Pericardium fibroblast (primary cell): ENCODE data around the gene GBP3. TPM values are rescaled to one million over a fixed set of nuclear protein-coding genes. Genes with fewer than 3 reads are reported as not detected.

Source experiments
- total RNA-seq: library from RNA; depleted of rRNA; stranded (reverse); fragments of >200 nt; gene quantifications from 2 replicates; pipeline ENCODE4 v1.2.3, GENCODE V29; 2015

The GBP3 gene, protein sequence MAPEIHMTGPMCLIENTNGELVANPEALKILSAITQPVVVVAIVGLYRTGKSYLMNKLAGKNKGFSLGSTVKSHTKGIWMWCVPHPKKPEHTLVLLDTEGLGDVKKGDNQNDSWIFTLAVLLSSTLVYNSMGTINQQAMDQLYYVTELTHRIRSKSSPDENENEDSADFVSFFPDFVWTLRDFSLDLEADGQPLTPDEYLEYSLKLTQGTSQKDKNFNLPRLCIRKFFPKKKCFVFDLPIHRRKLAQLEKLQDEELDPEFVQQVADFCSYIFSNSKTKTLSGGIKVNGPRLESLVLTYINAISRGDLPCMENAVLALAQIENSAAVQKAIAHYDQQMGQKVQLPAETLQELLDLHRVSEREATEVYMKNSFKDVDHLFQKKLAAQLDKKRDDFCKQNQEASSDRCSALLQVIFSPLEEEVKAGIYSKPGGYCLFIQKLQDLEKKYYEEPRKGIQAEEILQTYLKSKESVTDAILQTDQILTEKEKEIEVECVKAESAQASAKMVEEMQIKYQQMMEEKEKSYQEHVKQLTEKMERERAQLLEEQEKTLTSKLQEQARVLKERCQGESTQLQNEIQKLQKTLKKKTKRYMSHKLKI
- 18.3 and 22.6 TPM in 2 replicates for total RNA-seq

DNA sequence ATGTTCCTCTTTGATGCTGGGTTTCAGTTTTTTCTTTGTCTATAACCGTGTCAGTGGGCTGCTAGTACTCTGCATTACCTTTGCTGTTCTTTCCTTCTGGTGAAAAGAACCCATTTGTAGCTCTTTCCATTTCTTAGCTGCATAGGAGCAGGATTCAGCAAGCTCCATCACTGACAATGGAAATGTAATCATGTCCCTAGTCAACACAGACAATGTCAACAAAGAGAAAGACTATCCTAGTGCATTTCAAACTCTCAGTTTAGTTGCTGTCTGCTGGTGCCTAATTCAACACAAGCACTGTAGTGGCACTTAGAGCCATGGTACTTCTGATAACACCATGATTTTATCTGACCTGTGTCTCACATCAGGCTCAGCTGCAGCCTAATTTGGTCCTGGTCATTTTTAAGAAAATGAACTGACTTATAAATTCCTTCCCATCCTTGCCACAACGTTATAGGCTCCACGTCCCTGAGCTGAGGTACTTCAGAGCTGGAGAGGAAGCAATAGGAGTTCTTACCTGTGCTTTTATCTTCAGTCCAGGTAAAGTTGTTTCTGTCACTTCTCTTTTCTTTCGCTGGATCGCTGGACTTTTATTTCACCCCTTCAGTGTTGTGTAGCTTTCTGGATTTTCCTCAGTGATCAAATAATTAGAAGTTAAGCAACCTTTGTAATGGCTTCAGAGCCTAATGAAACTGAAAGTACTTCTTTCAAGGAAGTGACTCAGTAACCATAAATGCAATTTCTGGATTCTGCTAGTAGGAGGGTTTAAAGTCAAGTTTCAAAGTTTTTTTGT is at the start of gene GBP3:
TSS of gene GBP3 (minus strand) at position 700 of the 793 bp plus-strand sequence. CDS start 2,145 bp downstream, outside the sequence.

DNA sequence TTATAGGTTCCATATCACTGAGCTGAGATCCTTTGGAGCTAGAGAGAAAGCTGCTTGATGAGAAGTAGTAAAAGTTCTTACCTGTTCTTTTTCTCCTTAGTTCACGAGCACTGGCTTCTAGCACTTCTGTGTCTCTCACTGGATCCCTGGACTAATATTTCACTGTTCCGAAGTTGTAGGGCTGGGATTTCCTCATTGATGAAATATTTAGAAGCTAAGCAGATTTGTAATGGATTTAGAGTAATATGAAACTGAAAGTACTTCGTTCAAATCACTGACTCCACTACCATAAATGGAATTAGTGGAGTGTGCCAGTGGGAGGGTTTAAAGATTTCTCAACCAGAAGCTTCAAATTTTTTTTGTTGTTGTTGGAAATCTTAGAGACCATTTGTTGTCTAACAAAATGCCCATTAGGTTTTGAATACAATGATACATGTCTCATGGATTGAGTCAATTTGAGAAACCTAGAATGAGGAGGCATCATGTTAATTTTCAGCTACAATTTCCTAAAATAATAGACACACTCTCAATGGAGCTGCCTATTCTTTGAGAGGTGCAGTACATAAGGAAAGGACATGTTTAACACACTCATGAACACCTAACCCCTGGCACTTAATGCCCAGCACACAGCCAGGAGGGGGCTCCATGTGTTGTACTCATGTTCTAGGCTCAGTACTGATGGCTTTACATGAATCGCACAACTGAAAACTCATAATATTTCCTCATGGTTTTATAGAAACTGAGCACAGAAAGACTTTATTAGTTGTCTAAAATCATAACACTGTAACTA is 42.6 kb upstream of the GBP3 start, which contains the start of gene GBP1:
TSS of gene GBP1 (minus strand) at position 130 of the 790 bp plus-strand sequence. CDS start 1,974 bp downstream, outside the sequence.

Other genes starting within 250 kb of the GBP3 start
- 27.2 and 30.9 TPM in 2 replicates for gene GTF2B, start 131.3 kb downstream of the GBP3 start, total RNA-seq
- 25.1 and 44.9 TPM in 2 replicates for gene KYAT3, start 30.2 kb downstream of the GBP3 start, total RNA-seq
- 6.7 and 11.3 TPM in 2 replicates for gene RBMXL1, start 30.2 kb downstream of the GBP3 start, total RNA-seq
- 11.7 and 32.1 TPM in 2 replicates for gene GBP1, start 42.3 kb upstream of the GBP3 start, total RNA-seq
- 2.1 and 9.4 TPM in 2 replicates for gene GBP2, start 103.2 kb upstream of the GBP3 start, total RNA-seq
- gene GBP7, start 153.1 kb upstream of the GBP3 start, total RNA-seq: not detected in 2 replicates
- 0.17 and 0.70 TPM in 2 replicates for gene GBP4, start 176.1 kb upstream of the GBP3 start, total RNA-seq
- gene GBP5, start 250.0 kb upstream of the GBP3 start, total RNA-seq: not detected in 2 replicates